ENCODE measurements around the gene ZDHHC4. TPM values are rescaled to one million over a fixed set of nuclear protein-coding genes. Genes with fewer than 3 reads are reported as not detected.
A peak's percentile ranks its signal among the peaks of the same experiment; 100 is the strongest.

Gene ZDHHC4
- total and polyA plus RNA-seq, 2 of the 13 experiments (the other 11 are each of a cell fraction or from before 2014, with no cell fraction given): 83.2 to 188 TPM

- TF ChIP-seq ESRRA (CRISPR knock-in tag; IDR thresholded peaks at IDR 0.05; ENCODE audit: low read depth) (peak; percentile 50; the same call in 1 of the 2 replicates), RBM22 (optimal IDR thresholded peaks at IDR 0.05; ENCODE audit: low read length) (peak; percentile 57), SNAI1 (CRISPR knock-in tag; IDR thresholded peaks at IDR 0.05; ENCODE audit: borderline replicate concordance) (0 out of 2 replicates have a peak, but pooled peaks have one; percentile 23), SIN3A (IDR thresholded peaks at IDR 0.05; ENCODE audit: borderline replicate concordance, low read depth, low read length) (peak; percentile 77; the same call in 1 of the 2 replicates), ZNF503 (CRISPR knock-in tag; IDR thresholded peaks at IDR 0.05) (0 out of 2 replicates have a peak, but pooled peaks have one; percentile 6), NR3C1 (CRISPR knock-in tag; IDR thresholded peaks at IDR 0.05) (no peak), HMGXB3 (CRISPR knock-in tag; IDR thresholded peaks at IDR 0.05; ENCODE audit: borderline replicate concordance) (peak; percentile 71; the same call in 1 of the 2 replicates), HNRNPK (IDR thresholded peaks at IDR 0.05; ENCODE audit: low read depth, low read length, poor library complexity, severe bottlenecking) (peak; percentile 84), SP5 (CRISPR knock-in tag; IDR thresholded peaks at IDR 0.05; ENCODE audit: borderline replicate concordance, low read depth) (peak; percentile 60), KDM3A (CRISPR knock-in tag; IDR thresholded peaks at IDR 0.05; ENCODE audit: low read depth) (0 out of 2 replicates have a peak, but pooled peaks have one; percentile 50), ZBTB10 (CRISPR knock-in tag; IDR thresholded peaks at IDR 0.05; ENCODE audit: borderline replicate concordance) (peak; percentile 65; the same call in 1 of the 2 replicates), ZFY (CRISPR knock-in tag; IDR thresholded peaks at IDR 0.05) (peak; percentile 90), ZNF121 (CRISPR knock-in tag; IDR thresholded peaks at IDR 0.05) (no peak; the same call in 1 of the 2 replicates), WIZ (CRISPR knock-in tag; IDR thresholded peaks at IDR 0.05) (no peak), ZNF432 (CRISPR knock-in tag; IDR thresholded peaks at IDR 0.05; ENCODE audit: borderline replicate concordance) (0 out of 2 replicates have a peak, but pooled peaks have one; percentile 5), FOXA1 (IDR thresholded peaks at IDR 0.05) (no peak), FOXA1 (CRISPR knock-in tag; IDR thresholded peaks at IDR 0.05) (peak; percentile 41), NRL (CRISPR knock-in tag; IDR thresholded peaks at IDR 0.05; ENCODE audit: borderline replicate concordance) (no peak)
These were observed at the start of gene ZDHHC4 (continued) for GRCh38 chr7:6577369-6578113.
